NCI-H2081 (cell line): Measurements from ENCODE around the gene HYCC2.
"Not testable (repeated sequence)": the region's sequence is repeated elsewhere in the genome, so short reads cannot be mapped to it uniquely, and the experiment has no call there.

Experiments used
- DNase-seq, 2 experiments: peaks; one replicate each; lab custom pipeline; 2025; lab: John Stamatoyannopoulos, UW

Gene HYCC2

DNA sequence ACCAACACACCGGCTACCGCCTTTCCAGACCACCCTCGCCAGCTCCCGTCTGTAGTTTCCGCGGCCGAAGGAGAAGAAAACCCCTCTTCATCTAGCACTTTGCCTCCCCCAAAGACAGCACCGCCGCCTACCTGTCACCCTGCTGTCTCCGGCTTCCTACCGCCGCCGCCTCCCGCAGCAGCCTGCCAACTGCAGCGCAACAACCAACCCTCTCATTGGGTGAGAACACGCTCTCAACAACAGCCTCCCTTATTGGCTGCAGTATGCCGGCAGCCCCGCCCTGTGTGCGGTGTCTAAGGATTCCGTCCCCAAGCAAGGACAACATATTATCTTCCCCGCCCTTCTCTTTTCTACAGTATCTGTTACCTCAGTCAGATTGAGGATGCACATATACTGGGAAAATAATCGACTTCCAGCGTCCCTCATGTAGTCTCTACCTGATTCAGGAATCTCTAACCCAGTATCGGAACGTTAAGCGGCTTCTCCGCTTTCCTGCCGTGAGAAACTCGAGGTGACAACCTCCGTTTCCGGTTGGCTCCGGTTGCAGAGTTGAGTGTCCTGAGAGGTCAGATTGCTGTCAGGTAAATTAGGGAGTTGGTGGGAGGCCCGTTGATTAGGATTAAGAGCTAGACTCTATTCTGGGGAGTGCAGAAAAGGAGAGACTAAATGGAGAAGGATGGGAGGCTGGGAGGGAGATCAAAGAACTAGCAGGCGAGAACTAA, at the start of gene HYCC2, which contains the start of gene NDUFB3:
TSS of gene HYCC2 (minus strand) at position 193 of the 722 bp plus-strand sequence. CDS start 47,662 bp downstream, outside the sequence.
TSS of gene NDUFB3 (plus strand) at position 523 of the 722 bp plus-strand sequence. CDS start 6,882 bp downstream, outside the sequence.
- DNase-seq, result peak; percentile 92 to 94

DNA sequence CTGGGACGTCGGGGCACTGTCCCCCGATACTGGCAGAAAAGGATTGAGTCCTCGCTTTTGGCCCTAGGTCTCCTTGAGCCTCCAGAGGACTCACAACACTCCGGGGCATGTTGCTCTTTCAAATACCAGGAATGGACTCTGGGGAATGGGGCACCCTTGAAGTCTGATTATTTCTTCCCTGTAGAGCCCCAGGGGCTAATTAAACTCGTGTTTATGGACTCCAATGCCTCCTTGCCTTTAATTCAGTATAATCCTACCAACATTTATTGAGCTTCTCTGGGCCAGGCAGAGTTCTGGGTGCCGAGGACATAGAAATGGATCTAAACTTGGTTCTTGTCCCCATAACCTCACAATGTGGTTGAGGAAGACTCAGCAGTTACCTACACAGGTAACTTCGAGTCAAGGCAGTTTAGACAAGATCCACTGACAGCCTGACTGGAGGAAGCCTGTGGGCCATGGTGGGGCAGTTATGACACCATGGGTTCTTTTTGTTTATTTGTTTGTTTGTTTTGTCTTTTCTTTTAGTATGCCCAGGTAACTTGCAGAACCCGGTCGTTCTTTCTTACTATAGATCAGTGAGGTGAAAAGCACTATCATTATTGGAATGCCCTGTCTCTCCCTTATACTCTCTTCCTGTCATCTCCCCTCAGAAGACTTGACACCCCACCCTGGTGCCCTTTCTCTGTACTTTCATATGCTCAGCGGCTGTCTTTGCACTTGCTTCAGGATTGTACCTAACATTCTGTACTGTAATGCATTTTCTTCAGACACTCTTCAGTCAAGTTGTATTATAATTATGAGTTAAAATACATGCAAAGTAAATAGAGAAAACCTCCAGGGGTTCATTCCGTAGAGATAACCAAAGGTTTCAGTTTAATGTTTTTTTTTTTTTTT, 47.7 kb upstream of the HYCC2 start:
- peak in 1 of 2 experiments; percentile 49 for DNase-seq

- DNase-seq, result peak; percentile 75 to 78
These were observed 46.9 kb upstream of the HYCC2 start for GRCh38 chr2:201118121-201118960.

GRCh38 chr2:201117735-201118094, 46.2 kb upstream of the HYCC2 start:
- DNase-seq, result not testable (repeated sequence)

- peak; percentile 29 to 44 for DNase-seq
These were observed 45.7 kb upstream of the HYCC2 start for GRCh38 chr2:201116959-201117734.

- DNase-seq, result peak; percentile 59 to 78
These were observed 44.9 kb upstream of the HYCC2 start, which contains the start of gene CFLAR for GRCh38 chr2:201116115-201116958. CFLAR (plus strand) TSS chr2:201116164; CDS start chr2:201129866, 13,702 bp downstream.

GRCh38 chr2:201114846-201115245, 43.4 kb upstream of the HYCC2 start:
- DNase-seq, result no peak

GRCh38 chr2:201114350-201114749, 42.9 kb upstream of the HYCC2 start:
- no peak for DNase-seq

- no peak for DNase-seq
These were observed 39.6 kb upstream of the HYCC2 start for GRCh38 chr2:201111096-201111495.

GRCh38 chr2:201110615-201111014, 39.1 kb upstream of the HYCC2 start:
- DNase-seq, result no peak

DNA sequence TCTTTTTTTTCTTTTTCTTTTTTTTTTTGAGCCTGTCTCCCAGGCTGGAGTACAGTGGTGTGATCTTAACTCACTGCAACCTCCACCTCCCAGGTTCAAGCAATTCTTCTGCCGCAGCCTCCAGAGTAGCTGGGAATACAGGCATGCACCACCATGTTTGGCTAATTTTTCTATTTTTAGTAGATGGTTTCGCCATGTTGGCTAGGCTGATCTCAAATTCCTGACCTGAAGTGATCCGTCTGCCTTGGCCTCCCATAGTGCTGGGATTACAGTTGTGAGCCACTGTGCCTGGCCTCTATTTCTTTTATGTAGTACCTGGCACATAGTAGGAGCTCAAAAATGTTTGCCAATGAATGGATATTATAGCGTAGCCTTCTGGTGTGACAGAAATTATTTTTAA, 37.7 kb upstream of the HYCC2 start:
- DNase-seq, result no peak

DNA sequence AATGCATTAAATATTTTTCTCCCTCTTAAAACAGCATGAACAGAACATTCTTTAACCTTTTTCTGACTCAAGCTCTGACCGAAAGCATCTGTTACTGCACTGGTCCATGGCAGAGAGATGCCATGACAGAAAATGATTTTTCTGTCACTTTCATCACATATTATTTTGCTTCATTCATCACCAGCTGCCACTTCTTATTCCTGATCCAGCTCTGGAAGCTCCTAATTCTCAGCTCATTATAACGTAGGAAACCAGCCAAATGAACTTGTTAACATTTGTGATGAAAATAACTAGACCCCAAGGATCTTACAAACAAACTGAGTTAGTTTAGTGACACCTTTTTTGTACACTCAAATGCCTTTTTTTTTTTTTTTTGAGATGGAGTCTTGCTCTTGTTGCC, 36.9 kb upstream of the HYCC2 start:
- no peak for DNase-seq

GRCh38 chr2:201107624-201108023, 36.2 kb upstream of the HYCC2 start:
- DNase-seq, result no peak

GRCh38 chr2:201105759-201106158, 34.3 kb upstream of the HYCC2 start:
- DNase-seq, result no peak

DNA sequence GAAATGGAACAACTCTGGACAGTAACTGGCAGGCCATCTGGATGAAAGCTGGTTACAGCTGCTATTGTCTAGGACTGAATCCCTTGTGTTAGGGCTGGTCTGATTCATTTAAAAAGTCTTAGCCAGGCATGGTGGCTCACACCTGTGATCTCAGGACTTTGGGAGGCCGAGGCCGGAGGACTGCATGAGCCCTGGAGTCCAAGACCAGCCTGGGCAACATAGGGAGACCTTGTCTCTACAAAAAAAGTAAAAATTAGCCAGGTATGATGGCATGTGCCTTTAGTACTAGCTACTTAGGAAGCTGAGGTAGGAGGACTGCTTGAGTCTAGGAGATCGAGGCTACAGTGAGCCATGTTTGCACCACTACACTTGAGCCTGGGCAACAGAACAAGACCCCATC, 29.0 kb upstream of the HYCC2 start:
- no peak for DNase-seq

DNA sequence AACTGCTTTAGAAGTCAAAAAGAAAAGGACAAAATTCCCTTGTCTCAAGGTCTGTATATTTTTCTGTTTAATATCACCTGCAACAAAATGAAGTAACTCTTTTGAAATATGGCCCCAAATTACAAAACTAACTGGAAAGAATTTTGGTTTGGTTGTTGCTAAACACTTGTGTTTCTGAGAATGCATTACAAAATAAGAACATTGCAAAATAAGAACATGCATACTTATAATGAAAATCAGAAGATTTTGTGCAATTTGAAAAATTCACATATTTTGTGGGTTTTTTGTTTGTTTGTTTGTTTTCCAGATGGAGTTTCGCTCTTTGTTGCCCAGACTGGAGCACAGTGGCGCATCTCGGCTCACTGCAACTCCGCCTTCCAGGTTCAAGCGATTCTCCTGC, 22.1 kb upstream of the HYCC2 start:
- no peak for DNase-seq

DNA sequence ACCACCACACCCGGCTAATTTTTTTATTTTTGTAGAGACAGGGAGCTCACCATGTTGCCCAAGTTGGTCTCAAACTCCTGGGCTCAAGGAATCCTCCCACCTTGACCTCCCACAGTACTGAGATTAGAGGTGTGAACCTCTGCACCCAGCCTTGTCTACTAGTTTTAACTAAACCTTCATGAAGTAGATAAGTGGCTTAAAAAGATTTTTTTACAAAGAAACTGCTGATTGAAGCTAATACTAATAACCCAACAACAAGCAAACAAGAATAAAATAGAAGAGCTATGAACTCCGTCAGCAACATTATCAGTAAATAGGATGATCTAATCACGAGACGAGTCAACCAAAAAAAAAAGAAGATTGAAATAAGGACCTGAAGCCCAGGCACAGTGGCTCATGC, 19.1 kb upstream of the HYCC2 start:
- DNase-seq, result no peak

- no peak for DNase-seq
These were observed 13.4 kb upstream of the HYCC2 start for GRCh38 chr2:201084863-201085262.

DNA sequence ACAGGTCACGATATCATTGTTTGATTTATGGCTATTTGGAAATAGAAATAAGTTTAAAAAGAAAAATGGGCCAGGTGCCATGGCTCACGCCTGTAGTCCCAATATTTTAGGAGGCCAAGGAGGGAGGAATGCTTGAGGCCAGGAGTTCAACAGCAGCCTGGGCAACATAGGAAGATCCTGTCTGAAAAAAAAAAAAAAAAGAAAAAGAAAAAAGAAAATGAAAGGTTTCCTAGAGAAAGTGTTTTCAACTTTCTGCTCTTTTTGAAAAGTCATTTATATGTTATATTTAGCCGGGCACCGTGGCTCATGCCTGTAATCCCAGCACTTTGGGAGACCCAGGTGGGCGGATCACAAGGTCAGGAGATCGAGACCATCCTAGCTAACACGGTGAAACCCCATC, 3.5 kb upstream of the HYCC2 start:
- no peak for DNase-seq

DNA sequence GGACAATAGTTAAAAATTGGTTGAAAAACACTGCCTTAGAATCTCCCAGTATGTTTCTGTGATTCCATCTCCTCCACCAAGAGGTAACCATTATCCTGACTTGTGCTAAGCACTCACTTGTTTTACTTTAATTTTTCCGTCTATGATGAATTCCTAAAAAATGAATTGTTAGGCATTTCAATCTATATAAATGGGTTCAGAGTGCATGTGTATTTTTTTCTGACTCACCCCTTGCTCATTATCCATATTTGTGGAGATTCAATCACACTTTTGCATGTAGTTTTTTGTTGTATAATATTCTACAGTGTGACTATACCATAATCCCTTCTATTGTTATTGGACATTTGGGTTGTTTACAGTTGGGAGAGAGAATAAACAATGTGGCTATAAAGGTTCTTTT, 1.6 kb upstream of the HYCC2 start:
- DNase-seq, result no peak
